HepG2 (cell line): ENCODE measurements around the gene SLC5A6. TPM values are rescaled to one million over a fixed set of nuclear protein-coding genes. Genes with fewer than 3 reads are reported as not detected.

Experiments used
- ADNP ChIP-seq: sonication (generic); formaldehyde crosslinking; IDR thresholded peaks from 2 replicates; pipeline ENCODE4 v1.4.0; 2020; ENCODE audit warnings: missing genetic modification reagents
- ATF2 ChIP-seq: sonication (generic); formaldehyde crosslinking; IDR thresholded peaks from 2 replicates; pipeline ENCODE4 v1.4.0; 2020; ENCODE audit warnings: missing genetic modification reagents
- CREB1 ChIP-seq, 2 experiments: fragments of 450-650 bp in 1 of 2; IDR thresholded peaks; 2 replicates each; pipeline ENCODE4 v1.6.1; 2016 to 2017; ENCODE audit warnings: control low read depth in 1 of 2, mild to moderate bottlenecking in 1 of 2, missing compliant biosample characterization in 1 of 2, missing genetic modification characterization in 1 of 2
- DMTF1 ChIP-seq: sonication (generic); formaldehyde crosslinking; IDR thresholded peaks from 2 replicates; pipeline ENCODE4 v1.4.0; 2020; ENCODE audit warnings: mild to moderate bottlenecking, missing genetic modification reagents
- EHMT2 ChIP-seq: fragments of 200-600 bp; sonication (generic); IDR thresholded peaks from 2 replicates; pipeline ENCODE4 v1.7.0; 2017; ENCODE audit warnings: antibody characterized with exemption, low read depth, low read length, borderline replicate concordance
- FOXA3 ChIP-seq: IDR thresholded peaks from 2 replicates; pipeline ENCODE4 v1.6.1; 2016; ENCODE audit warnings: missing genetic modification reagents, missing compliant biosample characterization
- FOXO4 ChIP-seq: sonication (generic); formaldehyde crosslinking; conservative IDR thresholded peaks from 2 replicates; pipeline ENCODE4 v1.8.1; 2023; ENCODE audit warnings: missing genetic modification reagents
- MEIS2 ChIP-seq: sonication (generic); formaldehyde crosslinking; IDR thresholded peaks from 2 replicates; pipeline ENCODE4 v1.9.0; 2021; ENCODE audit warnings: mild to moderate bottlenecking, missing genetic modification reagents
- NAIF1 ChIP-seq: sonication (generic); formaldehyde crosslinking; IDR thresholded peaks from 2 replicates; pipeline ENCODE4 v1.5.0; 2020; ENCODE audit warnings: mild to moderate bottlenecking, missing genetic modification reagents, borderline replicate concordance
- PHF5A ChIP-seq: IDR thresholded peaks from one replicate; pipeline ENCODE4 v1.6.1; 2018; ENCODE audit warnings: low read depth, missing genetic modification reagents; ENCODE audit not compliant: unreplicated experiment
- SATB2 ChIP-seq: sonication (generic); formaldehyde crosslinking; IDR thresholded peaks from 2 replicates; pipeline ENCODE4 v1.5.0; 2020; ENCODE audit warnings: missing genetic modification reagents
- SKI ChIP-seq: fragments of 450-650 bp; IDR thresholded peaks from one replicate; pipeline ENCODE4 v1.6.1; 2018; ENCODE audit warnings: mild to moderate bottlenecking; ENCODE audit not compliant: partially characterized antibody
- STAG1 ChIP-seq: sonication (generic); formaldehyde crosslinking; IDR thresholded peaks from 2 replicates; pipeline ENCODE4 v1.4.0; 2020; ENCODE audit warnings: missing genetic modification reagents
- STAT5B ChIP-seq: sonication (generic); formaldehyde crosslinking; IDR thresholded peaks from 2 replicates; pipeline ENCODE4 v1.4.0; 2020; ENCODE audit warnings: missing genetic modification reagents
- ZNF451 ChIP-seq: sonication (generic); formaldehyde crosslinking; IDR thresholded peaks from 2 replicates; pipeline ENCODE4 v1.5.0; 2020; ENCODE audit warnings: mild to moderate bottlenecking, missing genetic modification reagents
- ZNF546 ChIP-seq: sonication (generic); formaldehyde crosslinking; conservative IDR thresholded peaks from 2 replicates; pipeline ENCODE4 v1.8.1; 2023; ENCODE audit warnings: mild to moderate bottlenecking, missing genetic modification reagents
- ZNF572 ChIP-seq: sonication (generic); formaldehyde crosslinking; IDR thresholded peaks from 2 replicates; pipeline ENCODE4 v1.5.1; 2020; ENCODE audit warnings: mild to moderate bottlenecking, missing genetic modification reagents
- ZNF878 ChIP-seq: sonication (generic); formaldehyde crosslinking; IDR thresholded peaks from 2 replicates; pipeline ENCODE4 v1.8.1; 2023; ENCODE audit warnings: mild to moderate bottlenecking, missing genetic modification reagents, moderate library complexity
- ZSCAN21 ChIP-seq: sonication (generic); formaldehyde crosslinking; IDR thresholded peaks from 2 replicates; pipeline ENCODE4 v1.8.0; 2022; ENCODE audit warnings: mild to moderate bottlenecking, missing genetic modification reagents, moderate library complexity, borderline replicate concordance
- polyA plus RNA-seq, 8 experiments: library from polyadenylated mRNA; depleted of rRNA in 3 of 8; stranded (reverse) in 7 of 8; unstranded in 1 of 8; fragments of >200 nt; fragmentation: Illumina TruSeq in 4 of 8; extraction: Trizol in 4 of 8; gene quantifications; 2 replicates each; pipeline versions ENCODE4 v1.2.1 to v1.2.3, GENCODE V29; 2011 to 2016; ENCODE audit warnings: low read depth in 4 of 8, missing spikeins in 1 of 8, mixed read lengths in 1 of 8; ENCODE audit not compliant: insufficient read depth in 1 of 8
- total RNA-seq, 5 experiments: library from RNA; depleted of rRNA; stranded (reverse); fragments of >200 nt; fragmentation: Illumina TruSeq; extraction: Trizol; gene quantifications; 2 replicates each; pipeline ENCODE4 v1.2.3, GENCODE V29; 2016; ENCODE audit warnings: low read depth in 1 of 5
- TF ChIP-seq, protein P1 (sequence below): IDR thresholded peaks from 2 replicates; pipeline ENCODE4 v1.6.1; 2012; ENCODE audit warnings: inconsistent platforms
- TF ChIP-seq, protein P2 (sequence below): IDR thresholded peaks from 2 replicates; pipeline ENCODE4 v1.6.1; 2016; ENCODE audit warnings: low read depth, borderline replicate concordance
- TF ChIP-seq, protein P3 (sequence below): sonication (generic); formaldehyde crosslinking; IDR thresholded peaks from 2 replicates; pipeline ENCODE4 v1.9.0; 2021; ENCODE audit warnings: missing genetic modification reagents, borderline replicate concordance

SLC5A6 gene
- total and polyA plus RNA-seq, 2 of the 13 experiments (the other 11 are each of a cell fraction or from before 2014, with no cell fraction given): 135 to 417 TPM

DNA sequence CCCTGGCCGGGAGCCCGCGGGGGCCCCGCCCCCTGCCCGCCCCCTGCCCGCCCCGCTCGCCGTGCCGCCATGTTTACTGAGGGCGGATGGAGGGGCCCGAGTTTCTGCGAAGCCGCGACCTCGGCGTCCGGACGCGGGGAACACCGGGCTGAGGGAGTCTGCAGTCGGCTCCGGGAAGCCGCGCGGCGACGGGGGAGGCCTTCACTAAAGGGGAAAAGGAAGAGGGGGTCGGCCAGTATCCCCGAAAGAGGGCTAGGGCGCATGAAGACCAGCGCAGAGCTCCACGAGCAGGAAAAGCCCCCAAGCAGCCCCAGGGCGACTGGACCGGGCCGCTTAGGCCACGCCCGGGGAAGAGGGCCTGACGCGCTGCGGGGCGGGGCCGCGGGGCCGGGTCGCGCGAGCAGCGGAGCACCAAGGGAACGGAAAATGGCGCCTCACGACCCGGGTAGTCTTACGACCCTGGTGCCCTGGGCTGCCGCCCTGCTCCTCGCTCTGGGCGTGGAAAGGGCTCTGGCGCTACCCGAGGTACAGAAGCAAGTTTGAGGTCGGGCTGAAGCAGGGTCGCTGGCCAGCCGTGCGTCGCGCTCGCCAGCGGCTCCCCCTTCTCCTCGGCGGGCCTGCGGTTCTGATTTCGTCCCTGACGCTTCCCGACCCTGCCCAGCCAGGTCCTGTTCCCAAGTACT lies at the start of gene SLC5A6, which contains the start of gene ATRAID (continued):
- TF ChIP-seq MEIS2 (CRISPR knock-in tag) (0 out of 2 replicates have a peak, but pooled peaks have one; percentile 57), FOXO4 (no peak), SKI (peak; percentile 26), STAG1 (CRISPR knock-in tag) (peak; percentile 3; the same call in 1 of the 2 replicates), ZNF572 (peak; percentile 63), CREB1 (IDR thresholded peaks at IDR 0.05) (peak; percentile 68; the same call in 1 of the 2 replicates), CREB1 (CRISPR knock-in tag; IDR thresholded peaks at IDR 0.05) (0 out of 2 replicates have a peak, but pooled peaks have one; percentile 31), ADNP (CRISPR knock-in tag) (no peak), FOXA3 (CRISPR knock-in tag) (peak; percentile 22), STAT5B (CRISPR knock-in tag) (peak; percentile 74; the same call in 1 of the 2 replicates), ZSCAN21 (CRISPR knock-in tag) (peak; percentile 88), DMTF1 (CRISPR knock-in tag) (no peak), EHMT2 (no peak), ZNF451 (CRISPR knock-in tag) (peak; percentile 87), NAIF1 (CRISPR knock-in tag) (peak; percentile 90; the same call in 1 of the 2 replicates), ZNF878 (CRISPR knock-in tag) (peak; percentile 84), ATF2 (CRISPR knock-in tag) (0 out of 2 replicates have a peak, but pooled peaks have one; percentile 33), PHF5A (peak; percentile 28), SATB2 (CRISPR knock-in tag) (no peak; the same call in 1 of the 2 replicates), ZNF546 (CRISPR knock-in tag) (peak; percentile 94)
- TF ChIP-seq, protein P1, sequence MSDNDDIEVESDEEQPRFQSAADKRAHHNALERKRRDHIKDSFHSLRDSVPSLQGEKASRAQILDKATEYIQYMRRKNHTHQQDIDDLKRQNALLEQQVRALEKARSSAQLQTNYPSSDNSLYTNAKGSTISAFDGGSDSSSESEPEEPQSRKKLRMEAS: peak; percentile 31; the same call in 1 of the 2 replicates
- TF ChIP-seq, protein P2, sequence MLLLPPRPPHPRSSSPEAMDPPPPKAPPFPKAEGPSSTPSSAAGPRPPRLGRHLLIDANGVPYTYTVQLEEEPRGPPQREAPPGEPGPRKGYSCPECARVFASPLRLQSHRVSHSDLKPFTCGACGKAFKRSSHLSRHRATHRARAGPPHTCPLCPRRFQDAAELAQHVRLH (CRISPR knock-in tag): peak; percentile 74; the same call in 1 of the 2 replicates
- TF ChIP-seq, protein P3, sequence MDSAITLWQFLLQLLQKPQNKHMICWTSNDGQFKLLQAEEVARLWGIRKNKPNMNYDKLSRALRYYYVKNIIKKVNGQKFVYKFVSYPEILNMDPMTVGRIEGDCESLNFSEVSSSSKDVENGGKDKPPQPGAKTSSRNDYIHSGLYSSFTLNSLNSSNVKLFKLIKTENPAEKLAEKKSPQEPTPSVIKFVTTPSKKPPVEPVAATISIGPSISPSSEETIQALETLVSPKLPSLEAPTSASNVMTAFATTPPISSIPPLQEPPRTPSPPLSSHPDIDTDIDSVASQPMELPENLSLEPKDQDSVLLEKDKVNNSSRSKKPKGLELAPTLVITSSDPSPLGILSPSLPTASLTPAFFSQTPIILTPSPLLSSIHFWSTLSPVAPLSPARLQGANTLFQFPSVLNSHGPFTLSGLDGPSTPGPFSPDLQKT: no peak
